Tibial artery (tissue), 4 donors: ENCODE measurements around the gene TAAR1.

Experiments used
- DNase-seq, 2 donors: peaks; one replicate each; pipeline ENCODE4 v3.0.0-alpha.2; 2019
- H3K27ac ChIP-seq, 2 donors: fragments of 200-600 bp; sonication (generic) in 1 of 2; 1 replicate in 1 of 2; 2 replicates in 1 of 2; pipeline ENCODE4 v1.5.1; 2018 to 2019; ENCODE audit warnings: mild to moderate bottlenecking in 1 of 2
- H3K27me3 ChIP-seq, 2 donors: fragments of 200-600 bp; sonication (generic) in 1 of 2; one replicate each; pipeline versions ENCODE4 v1.5.1 to v1.6.0; 2016 to 2019
- H3K36me3 ChIP-seq, 3 donors: fragments of 200-600 bp; sonication (generic) in 2 of 3; one replicate each; pipeline ENCODE4 v1.5.1; 2016 to 2019; ENCODE audit warnings: mild to moderate bottlenecking in 2 of 3
- H3K4me1 ChIP-seq, 4 donors: fragments of 200-600 bp; sonication (generic) in 2 of 4; 1 replicate in 3 of 4; 2 replicates in 1 of 4; pipeline ENCODE4 v1.5.1; 2016 to 2019
- H3K4me3 ChIP-seq, 2 donors: fragments of 200-600 bp; sonication (generic) in 1 of 2; 1 replicate in 1 of 2; 2 replicates in 1 of 2; pipeline ENCODE4 v1.5.1; 2018 to 2019; ENCODE audit warnings: mild to moderate bottlenecking in 2 of 2
- H3K9me3 ChIP-seq, 3 donors: fragments of 200-600 bp; sonication (generic) in 1 of 3; one replicate each; pipeline ENCODE4 v1.5.1; 2016 to 2019
- intact Hi-C: fragments of 100-400 bp; cut with DNase I; formaldehyde crosslinking; loops from one replicate; pipeline ENCODE4 v1.15.0; 2023; ENCODE audit warnings: low total_unique reads
- TF ChIP-seq, protein P1 (sequence below), 2 experiments: fragments of 200-600 bp in 1 of 2; fragments of 450-650 bp in 1 of 2; IDR thresholded peaks; one replicate each; pipeline ENCODE4 v1.5.1; 2017 to 2019; ENCODE audit warnings: antibody characterized with exemption in 2 of 2, mild to moderate bottlenecking in 1 of 2, moderate library complexity in 1 of 2

TAAR1 gene

DNA sequence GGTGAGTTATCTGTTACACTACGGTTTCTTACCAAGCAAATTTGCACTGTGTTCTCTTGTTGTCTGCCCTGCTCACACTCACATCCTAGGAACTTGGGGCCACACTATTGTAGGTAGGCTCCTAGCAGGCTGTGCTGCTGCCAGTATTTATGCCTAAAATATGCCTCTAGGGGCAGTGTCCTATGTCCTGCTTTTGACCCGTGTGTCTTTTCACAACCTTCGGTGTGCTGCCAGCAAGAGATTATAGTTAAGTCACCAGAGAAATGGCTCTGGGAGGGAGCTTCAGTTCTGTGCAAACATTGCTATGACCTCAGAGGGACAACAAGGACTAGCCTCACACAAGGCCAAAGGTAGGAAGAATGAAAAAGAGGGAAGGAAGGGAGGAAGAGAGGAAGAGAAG, 60.5 kb downstream of the TAAR1 start:
- Histone ChIP-seq H3K9me3 (no peaks in the 10 kb centered on the region), H3K27ac (no peak overlapping the region), H3K36me3 (no peaks in the 10 kb centered on the region), H3K4me3 (no peak overlapping the region), H3K27me3 (no peaks in the 10 kb centered on the region), H3K4me1 (no peaks in the 10 kb centered on the region)
- TF ChIP-seq, protein P1, sequence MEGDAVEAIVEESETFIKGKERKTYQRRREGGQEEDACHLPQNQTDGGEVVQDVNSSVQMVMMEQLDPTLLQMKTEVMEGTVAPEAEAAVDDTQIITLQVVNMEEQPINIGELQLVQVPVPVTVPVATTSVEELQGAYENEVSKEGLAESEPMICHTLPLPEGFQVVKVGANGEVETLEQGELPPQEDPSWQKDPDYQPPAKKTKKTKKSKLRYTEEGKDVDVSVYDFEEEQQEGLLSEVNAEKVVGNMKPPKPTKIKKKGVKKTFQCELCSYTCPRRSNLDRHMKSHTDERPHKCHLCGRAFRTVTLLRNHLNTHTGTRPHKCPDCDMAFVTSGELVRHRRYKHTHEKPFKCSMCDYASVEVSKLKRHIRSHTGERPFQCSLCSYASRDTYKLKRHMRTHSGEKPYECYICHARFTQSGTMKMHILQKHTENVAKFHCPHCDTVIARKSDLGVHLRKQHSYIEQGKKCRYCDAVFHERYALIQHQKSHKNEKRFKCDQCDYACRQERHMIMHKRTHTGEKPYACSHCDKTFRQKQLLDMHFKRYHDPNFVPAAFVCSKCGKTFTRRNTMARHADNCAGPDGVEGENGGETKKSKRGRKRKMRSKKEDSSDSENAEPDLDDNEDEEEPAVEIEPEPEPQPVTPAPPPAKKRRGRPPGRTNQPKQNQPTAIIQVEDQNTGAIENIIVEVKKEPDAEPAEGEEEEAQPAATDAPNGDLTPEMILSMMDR (IDR thresholded peaks at IDR 0.05): no peak
- DNase-seq: no peak
- intact Hi-C loops: no loop called here

DNA sequence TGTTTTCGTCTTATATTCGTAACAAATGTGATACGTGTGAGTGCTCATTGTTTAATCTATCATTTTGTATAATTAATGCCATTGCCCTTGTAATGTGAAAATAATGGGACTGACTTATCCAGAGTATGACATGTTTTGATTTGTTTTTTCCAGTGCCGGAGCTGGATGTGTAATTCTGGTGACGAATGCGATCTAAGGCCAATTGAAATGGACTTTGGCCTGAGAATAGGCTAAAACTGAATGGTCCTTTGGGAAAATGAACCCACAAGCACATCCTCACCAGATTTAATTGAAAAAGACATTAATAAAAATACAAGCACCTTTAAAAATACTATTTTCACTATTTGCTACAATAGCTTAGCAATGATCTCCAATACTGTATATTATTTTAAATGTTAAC, 62.8 kb downstream of the TAAR1 start:
- Histone ChIP-seq H3K4me1 (no peaks in the 10 kb centered on the region), H3K4me3 (no peak overlapping the region), H3K36me3 (no peaks in the 10 kb centered on the region), H3K27me3 (no peaks in the 10 kb centered on the region), H3K27ac (no peak overlapping the region), H3K9me3 (no peaks in the 10 kb centered on the region)
- TF ChIP-seq, protein P1 (IDR thresholded peaks at IDR 0.05): no peak
- intact Hi-C loops: no loop called here
- DNase-seq: no peak
